ENCODE measurements around the gene ZFC3H1. TPM values are rescaled to one million over a fixed set of nuclear protein-coding genes. Genes with fewer than 3 reads are reported as not detected.

The ZFC3H1 gene
- total and polyA plus RNA-seq, 9 of the 15 experiments (the other 6 are each of a cell fraction or from before 2014, with no cell fraction given), result 14.8 to 80.5 (median 22.1) TPM

- TF ChIP-seq TRIM25 (IDR thresholded peaks at IDR 0.05; ENCODE audit: borderline replicate concordance) (no peak), TBP (optimal IDR thresholded peaks at IDR 0.05; ENCODE audit: low read depth, low read length) (no peak), GATA2 (CRISPR knock-in tag; IDR thresholded peaks at IDR 0.05) (no peak), FIP1L1 (IDR thresholded peaks at IDR 0.05; ENCODE audit: low read depth, low read length, poor library complexity, severe bottlenecking) (no peak), SMARCA4 (IDR thresholded peaks at IDR 0.05) (0 out of 2 replicates have a peak, but pooled peaks have one; percentile 35), ZNF785 (CRISPR knock-in tag; IDR thresholded peaks at IDR 0.05) (no peak), CBX3 (IDR thresholded peaks at IDR 0.05; ENCODE audit: borderline replicate concordance in 1 of 2, low read length in 2 of 2) (peak in 1 of 2 experiments; percentile 8; a peak in 1 of 3 replicates), ZBED1 (IDR thresholded peaks at IDR 0.05) (no peak; the same call in 1 of the 2 replicates), IRF9 (tag; IDR thresholded peaks at IDR 0.05) (no peak), ELF4 (CRISPR knock-in tag; IDR thresholded peaks at IDR 0.05) (0 out of 2 replicates have a peak, but pooled peaks have one; percentile 50), TCF7L2 (IDR thresholded peaks at IDR 0.05; ENCODE audit: low read depth, low read length) (no peak), HDAC1 (IDR thresholded peaks at IDR 0.05) (peak in 1 of 2 experiments; percentile 63; a peak in 1 of 4 replicates), NCOA4 (IDR thresholded peaks at IDR 0.05; ENCODE audit: partially characterized antibody) (no peak), EP400 (IDR thresholded peaks at IDR 0.05) (no peak), ZNF232 (CRISPR knock-in tag; IDR thresholded peaks at IDR 0.05) (no peak), HNRNPK (IDR thresholded peaks at IDR 0.05; ENCODE audit: low read depth, low read length, poor library complexity, severe bottlenecking) (no peak), HMG20B (CRISPR knock-in tag; IDR thresholded peaks at IDR 0.05) (no peak), HDAC8 (tag; IDR thresholded peaks at IDR 0.05) (no peak), MEF2D (tag; conservative IDR thresholded peaks at IDR 0.05; ENCODE audit: low read depth) (no peak), SP2 (IDR thresholded peaks at IDR 0.05; ENCODE audit: extremely low read depth, low read depth, low read length, poor library complexity, severe bottlenecking) (no peak), ZNF274 (IDR thresholded peaks at IDR 0.05; ENCODE audit: borderline replicate concordance, low read depth, low read length) (no peak), SAFB (IDR thresholded peaks at IDR 0.05; ENCODE audit: borderline replicate concordance, low read depth, low read length) (no peak), KDM2B (CRISPR knock-in tag; IDR thresholded peaks at IDR 0.05) (no peak)
- TF ChIP-seq, protein P1, sequence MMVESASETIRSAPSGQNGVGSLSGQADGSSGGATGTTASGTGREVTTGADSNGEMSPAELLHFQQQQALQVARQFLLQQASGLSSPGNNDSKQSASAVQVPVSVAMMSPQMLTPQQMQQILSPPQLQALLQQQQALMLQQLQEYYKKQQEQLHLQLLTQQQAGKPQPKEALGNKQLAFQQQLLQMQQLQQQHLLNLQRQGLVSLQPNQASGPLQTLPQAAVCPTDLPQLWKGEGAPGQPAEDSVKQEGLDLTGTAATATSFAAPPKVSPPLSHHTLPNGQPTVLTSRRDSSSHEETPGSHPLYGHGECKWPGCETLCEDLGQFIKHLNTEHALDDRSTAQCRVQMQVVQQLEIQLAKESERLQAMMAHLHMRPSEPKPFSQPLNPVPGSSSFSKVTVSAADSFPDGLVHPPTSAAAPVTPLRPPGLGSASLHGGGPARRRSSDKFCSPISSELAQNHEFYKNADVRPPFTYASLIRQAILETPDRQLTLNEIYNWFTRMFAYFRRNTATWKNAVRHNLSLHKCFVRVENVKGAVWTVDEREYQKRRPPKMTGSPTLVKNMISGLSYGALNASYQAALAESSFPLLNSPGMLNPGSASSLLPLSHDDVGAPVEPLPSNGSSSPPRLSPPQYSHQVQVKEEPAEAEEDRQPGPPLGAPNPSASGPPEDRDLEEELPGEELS (CRISPR knock-in tag; IDR thresholded peaks at IDR 0.05; ENCODE audit: borderline replicate concordance), result no peak
Observed at GRCh38 chr12:71664411-71665089, 902 bp upstream of the ZFC3H1 start (continued).

All from K562 (cell line).